Natural killer cell (primary cell): Measurements from ENCODE around the gene LRRC27. TPM values are rescaled to one million over a fixed set of nuclear protein-coding genes. Genes with fewer than 3 reads are reported as not detected.

Experiments
- ATAC-seq, 3 donors: fragments of 150-1000 bp in 2 of 3; fragments of 200-7000 bp in 1 of 3; cut with Tn5 transposase; 1 replicate in 1 of 3; 2 replicates in 2 of 3; pipeline ENCODE4 v1.10.0; 2021; ENCODE audit warnings: mild to moderate bottlenecking in 2 of 3, moderate library complexity in 2 of 3
- DNase-seq, 2 donors: peaks; one replicate each; pipeline versions ENCODE4 v3.0.0 to v3.0.0-alpha.2; 2013 to 2021; ENCODE audit warnings: mixed read lengths in 1 of 2
- H3K27ac ChIP-seq: one replicate; pipeline ENCODE4 v1.5.1; 2013; ENCODE audit warnings: mild to moderate bottlenecking, low read length
- H3K27me3 ChIP-seq: one replicate; pipeline ENCODE4 v1.6.1; 2013; ENCODE audit warnings: low read length; ENCODE audit not compliant: control insufficient read depth, insufficient read depth
- H3K36me3 ChIP-seq: one replicate; pipeline ENCODE4 v1.6.1; 2013; ENCODE audit warnings: low read length; ENCODE audit not compliant: control insufficient read depth, insufficient read depth
- H3K4me1 ChIP-seq: one replicate; pipeline ENCODE4 v1.6.1; 2013; ENCODE audit warnings: low read length; ENCODE audit not compliant: control insufficient read depth, insufficient read depth
- H3K4me3 ChIP-seq: one replicate; pipeline ENCODE4 v1.5.1; 2013; ENCODE audit warnings: low read length
- H3K9me3 ChIP-seq: one replicate; pipeline ENCODE4 v1.6.1; 2013; ENCODE audit warnings: low read length; ENCODE audit not compliant: control insufficient read depth, insufficient read depth
- H3K27ac Mint-ChIP-seq, 2 donors: one replicate each; pipeline ENCODE4 v1.8.0; 2022; ENCODE audit warnings: mild to moderate bottlenecking in 2 of 2, mixed read lengths in 2 of 2, moderate library complexity in 1 of 2
- H3K27me3 Mint-ChIP-seq, 2 donors: one replicate each; pipeline ENCODE4 v1.8.0; 2022; ENCODE audit warnings: low read depth in 2 of 2, mixed read lengths in 2 of 2
- H3K36me3 Mint-ChIP-seq: one replicate; pipeline ENCODE4 v1.8.0; 2022; ENCODE audit warnings: mixed read lengths
- H3K4me1 Mint-ChIP-seq, 2 donors: one replicate each; pipeline ENCODE4 v1.8.0; 2022; ENCODE audit warnings: mixed read lengths in 2 of 2
- H3K4me3 Mint-ChIP-seq: one replicate; pipeline ENCODE4 v1.8.0; 2022; ENCODE audit warnings: mild to moderate bottlenecking, moderate library complexity, mixed read lengths
- H3K9me3 Mint-ChIP-seq, 2 donors: one replicate each; pipeline ENCODE4 v1.8.0; 2022; ENCODE audit warnings: mixed read lengths in 2 of 2
- CTCF ChIP-seq: fragments of 200-600 bp; IDR thresholded peaks from one replicate; pipeline ENCODE4 v1.8.0; 2022; ENCODE audit warnings: antibody characterized with exemption
- WGBS: methylation state at CpG from one replicate; pipeline ENCODE4 v1.1.7; 2013; ENCODE audit warnings: missing lambda C conversion rate; ENCODE audit not compliant: insufficient coverage; 5-methylcytosine and 5-hydroxymethylcytosine counted together
- intact Hi-C: fragments of 100-400 bp; cut with micrococcal nuclease; formaldehyde crosslinking; loops from one replicate; pipeline ENCODE4 v1.14.2; 2022
- total RNA-seq, 4 donors: library from RNA; stranded (reverse); fragments of 120-200 nt in 1 of 4; gene quantifications; one replicate each; pipeline versions ENCODE4 v1.2.3 to v1.2.4, GENCODE V29; 2013 to 2022

LRRC27 gene
- total RNA-seq, 3 donors from 2014 or later (not counting 1 experiment from before 2014, with no cell fraction given) = 8.1 to 22.5 (median 9.9) TPM

- Mint-ChIP-seq H3K9me3 (peaks cover 0 to 3% of the 10 kb centered on the region in 2 donors), H3K4me1 (peaks cover 8 to 13% of the 10 kb centered on the region in 2 donors), H3K4me3 (no peak overlapping the region), H3K27me3 (peaks cover 0 to 7% of the 10 kb centered on the region in 2 donors), H3K27ac (no peak overlapping the region), H3K36me3 (no peaks in the 10 kb centered on the region)
- DNase-seq (no peak), ATAC-seq (no peak)
- Histone ChIP-seq H3K4me1 (peaks cover 14% of the 10 kb centered on the region), H3K27ac (no peak overlapping the region), H3K9me3 (no peaks in the 10 kb centered on the region), H3K4me3 (no peak overlapping the region), H3K27me3 (no peaks in the 10 kb centered on the region), H3K36me3 (no peaks in the 10 kb centered on the region)
- WGBS = 85% methylated on average over 17 of the region's 17 CpGs
- no peak for TF ChIP-seq CTCF
- intact Hi-C loops = no loop called here
Measured at GRCh38 chr10:132310701-132311337, 21.2 kb upstream of the LRRC27 start.

GRCh38 chr10:132311338-132311939 is 20.6 kb upstream of the LRRC27 start:
- TF ChIP-seq CTCF = no peak
- no peaks in the 10 kb centered on the region for H3K36me3 Mint-ChIP-seq
- intact Hi-C loops = no loop called here
- peaks cover 0 to 3% of the 10 kb centered on the region in 2 donors for H3K9me3 Mint-ChIP-seq
- no peaks in the 10 kb centered on the region for H3K36me3 ChIP-seq
- no peaks in the 10 kb centered on the region for H3K27me3 ChIP-seq
- H3K27ac Mint-ChIP-seq = no peak overlapping the region
- H3K4me3 Mint-ChIP-seq = no peak overlapping the region
- peaks cover 6 to 7% of the 10 kb centered on the region in 2 donors for H3K4me1 Mint-ChIP-seq
- peaks cover 0 to 7% of the 10 kb centered on the region in 2 donors for H3K27me3 Mint-ChIP-seq
- WGBS = 90% methylated on average over 18 of the region's 18 CpGs
- DNase-seq (no peak), ATAC-seq (no peak)
- no peaks in the 10 kb centered on the region for H3K9me3 ChIP-seq
- H3K4me1 ChIP-seq = peaks cover 12% of the 10 kb centered on the region
- no peak overlapping the region for H3K27ac ChIP-seq
- no peak overlapping the region for H3K4me3 ChIP-seq

GRCh38 chr10:132313305-132313704 is 18.7 kb upstream of the LRRC27 start:
- Histone ChIP-seq H3K36me3 (no peaks in the 10 kb centered on the region), H3K4me3 (no peak overlapping the region), H3K4me1 (peaks cover 5% of the 10 kb centered on the region), H3K27me3 (no peaks in the 10 kb centered on the region), H3K9me3 (no peaks in the 10 kb centered on the region), H3K27ac (no peak overlapping the region)
- intact Hi-C loops = no loop called here
- H3K27ac Mint-ChIP-seq = no peak overlapping the region
- no peaks in the 10 kb centered on the region for H3K36me3 Mint-ChIP-seq
- H3K4me3 Mint-ChIP-seq = no peak overlapping the region
- peaks cover 0 to 3% of the 10 kb centered on the region in 2 donors for H3K9me3 Mint-ChIP-seq
- H3K27me3 Mint-ChIP-seq = peaks cover 0 to 7% of the 10 kb centered on the region in 2 donors
- ATAC-seq (no peak), DNase-seq (no peak)
- no peak for TF ChIP-seq CTCF
- 91% methylated on average over 12 of the region's 12 CpGs for WGBS
- no peaks in the 10 kb centered on the region for H3K4me1 Mint-ChIP-seq
